ENCODE measurements around the gene ZNF398. TPM values are rescaled to one million over a fixed set of nuclear protein-coding genes. Genes with fewer than 3 reads are reported as not detected.

Gene ZNF398
- total and polyA plus RNA-seq, 9 donors, result 7.0 to 10.6 (median 8.5) TPM

- no CpG with 5 or more reads among the region's 2 CpGs for WGBS (ENCODE audit: insufficient coverage)
- Histone ChIP-seq H3K27ac (ENCODE audit: low read length) (no peak overlapping the region), H3K9me3 (replicated peaks; ENCODE audit: control insufficient read depth, low read depth, low read length) (no peaks in the 10 kb centered on the region), H3K4me1 (ENCODE audit: control insufficient read depth, insufficient read depth, low read length) (no peaks in the 10 kb centered on the region), H3K4me3 (ENCODE audit: low read length) (no peak overlapping the region), H3K27me3 (ENCODE audit: control insufficient read depth, insufficient read depth, low read length) (no peaks in the 10 kb centered on the region), H3K36me3 (ENCODE audit: control insufficient read depth, insufficient read depth, low read length) (peaks cover 49% of the 10 kb centered on the region)
- DNase-seq, result no peak
Observed at GRCh38 chr7:149175150-149175549, 27.9 kb downstream of the ZNF398 start.

DNA sequence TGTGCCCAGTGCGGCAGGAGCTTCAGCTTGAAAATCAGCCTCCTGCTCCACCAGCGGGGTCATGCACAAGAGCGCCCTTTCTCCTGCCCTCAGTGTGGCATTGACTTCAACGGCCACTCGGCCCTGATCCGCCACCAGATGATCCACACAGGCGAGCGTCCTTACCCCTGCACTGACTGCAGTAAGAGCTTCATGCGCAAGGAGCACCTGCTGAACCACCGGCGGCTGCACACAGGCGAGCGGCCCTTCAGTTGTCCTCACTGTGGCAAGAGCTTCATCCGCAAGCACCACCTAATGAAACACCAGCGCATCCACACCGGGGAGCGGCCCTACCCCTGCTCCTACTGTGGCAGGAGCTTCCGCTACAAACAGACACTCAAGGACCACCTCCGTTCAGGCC is 32.0 kb downstream of the ZNF398 start:
- Histone ChIP-seq H3K9me3 (replicated peaks; ENCODE audit: control insufficient read depth, low read depth, low read length) (no peaks in the 10 kb centered on the region), H3K4me3 (ENCODE audit: low read length) (no peak overlapping the region), H3K36me3 (ENCODE audit: control insufficient read depth, insufficient read depth, low read length) (peaks cover 55% of the 10 kb centered on the region), H3K27me3 (ENCODE audit: control insufficient read depth, insufficient read depth, low read length) (no peaks in the 10 kb centered on the region), H3K27ac (ENCODE audit: low read length) (no peak overlapping the region), H3K4me1 (ENCODE audit: control insufficient read depth, insufficient read depth, low read length) (no peaks in the 10 kb centered on the region)
- DNase-seq, result no peak
- WGBS (ENCODE audit: insufficient coverage), result 92% methylated on average over 13 of the region's 19 CpGs

DNA sequence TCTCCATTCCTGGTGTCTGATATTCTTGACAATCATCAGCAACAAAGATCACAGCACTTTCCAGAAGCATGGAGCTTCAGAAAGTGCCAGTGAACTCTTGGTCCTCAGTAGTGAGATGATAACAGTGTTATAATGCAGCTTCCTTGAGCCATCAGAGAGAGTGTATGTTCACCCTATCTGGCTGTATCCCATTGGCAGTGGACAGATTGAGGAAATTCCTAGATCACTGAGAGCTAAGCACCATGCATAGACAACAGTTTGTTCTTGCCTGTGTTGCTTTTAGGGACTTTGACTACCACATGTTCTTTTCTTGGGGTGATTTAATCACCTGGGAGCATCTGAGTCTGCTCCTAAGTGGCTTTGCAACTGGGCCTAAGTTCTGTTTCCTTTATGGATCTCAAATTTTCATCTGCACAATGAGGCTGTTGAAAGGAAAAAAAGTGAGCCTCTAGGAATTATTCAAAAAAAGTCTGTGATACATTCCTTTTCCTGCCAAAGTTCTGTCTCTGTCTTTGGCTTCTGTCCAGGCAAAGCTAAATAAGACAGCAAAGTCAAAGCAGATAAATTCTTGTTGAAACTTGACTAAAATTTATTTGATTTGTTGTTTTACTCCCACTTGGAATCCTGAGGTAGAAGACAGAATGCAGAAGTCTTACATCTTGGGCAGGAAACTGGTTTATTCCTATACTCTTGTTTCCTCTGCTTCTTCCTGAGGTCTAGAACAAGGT is 33.6 kb downstream of the ZNF398 start:
- H3K4me3 ChIP-seq (ENCODE audit: low read length), result no peak overlapping the region
- peak; percentile 16 for DNase-seq
- no peaks in the 10 kb centered on the region for H3K9me3 ChIP-seq (replicated peaks; ENCODE audit: control insufficient read depth, low read depth, low read length)
- no peak overlapping the region for H3K27ac ChIP-seq (ENCODE audit: low read length)
- H3K36me3 ChIP-seq (ENCODE audit: control insufficient read depth, insufficient read depth, low read length), result peaks cover 43% of the 10 kb centered on the region
- no peaks in the 10 kb centered on the region for H3K27me3 ChIP-seq (ENCODE audit: control insufficient read depth, insufficient read depth, low read length)
- H3K4me1 ChIP-seq (ENCODE audit: control insufficient read depth, insufficient read depth, low read length), result no peaks in the 10 kb centered on the region

- DNase-seq, result no peak
- Histone ChIP-seq H3K9me3 (replicated peaks; ENCODE audit: control insufficient read depth, low read depth, low read length) (no peaks in the 10 kb centered on the region), H3K27ac (ENCODE audit: low read length) (no peak overlapping the region), H3K4me1 (ENCODE audit: control insufficient read depth, insufficient read depth, low read length) (no peaks in the 10 kb centered on the region), H3K36me3 (ENCODE audit: control insufficient read depth, insufficient read depth, low read length) (peaks cover 42% of the 10 kb centered on the region), H3K27me3 (ENCODE audit: control insufficient read depth, insufficient read depth, low read length) (no peaks in the 10 kb centered on the region), H3K4me3 (ENCODE audit: low read length) (no peak overlapping the region)
Observed at GRCh38 chr7:149181450-149181790, 34.2 kb downstream of the ZNF398 start.

GRCh38 chr7:149184274-149184673 is 37.0 kb downstream of the ZNF398 start:
- Histone ChIP-seq H3K27ac (ENCODE audit: low read length) (no peak overlapping the region), H3K27me3 (ENCODE audit: control insufficient read depth, insufficient read depth, low read length) (peaks cover 2% of the 10 kb centered on the region), H3K4me3 (ENCODE audit: low read length) (no peak overlapping the region), H3K4me1 (ENCODE audit: control insufficient read depth, insufficient read depth, low read length) (no peaks in the 10 kb centered on the region), H3K36me3 (ENCODE audit: control insufficient read depth, insufficient read depth, low read length) (peaks cover 25% of the 10 kb centered on the region), H3K9me3 (replicated peaks; ENCODE audit: control insufficient read depth, low read depth, low read length) (no peaks in the 10 kb centered on the region)
- DNase-seq, result no peak
- WGBS (ENCODE audit: insufficient coverage), result 93% methylated on average over 4 of the region's 6 CpGs

GRCh38 chr7:149188213-149188612 is 41.0 kb downstream of the ZNF398 start:
- 76% methylated on average over 2 of the region's 2 CpGs for WGBS (ENCODE audit: insufficient coverage)
- Histone ChIP-seq H3K27me3 (ENCODE audit: control insufficient read depth, insufficient read depth, low read length) (peaks cover 5% of the 10 kb centered on the region), H3K27ac (ENCODE audit: low read length) (no peak overlapping the region), H3K4me3 (ENCODE audit: low read length) (no peak overlapping the region), H3K4me1 (ENCODE audit: control insufficient read depth, insufficient read depth, low read length) (no peaks in the 10 kb centered on the region), H3K36me3 (ENCODE audit: control insufficient read depth, insufficient read depth, low read length) (no peaks in the 10 kb centered on the region), H3K9me3 (replicated peaks; ENCODE audit: control insufficient read depth, low read depth, low read length) (no peaks in the 10 kb centered on the region)
- no peak for DNase-seq

GRCh38 chr7:149188637-149189259 is 41.5 kb downstream of the ZNF398 start:
- Histone ChIP-seq H3K27me3 (ENCODE audit: control insufficient read depth, insufficient read depth, low read length) (peaks cover 5% of the 10 kb centered on the region), H3K36me3 (ENCODE audit: control insufficient read depth, insufficient read depth, low read length) (no peaks in the 10 kb centered on the region), H3K9me3 (replicated peaks; ENCODE audit: control insufficient read depth, low read depth, low read length) (no peaks in the 10 kb centered on the region), H3K27ac (ENCODE audit: low read length) (no peak overlapping the region), H3K4me3 (ENCODE audit: low read length) (no peak overlapping the region), H3K4me1 (ENCODE audit: control insufficient read depth, insufficient read depth, low read length) (no peaks in the 10 kb centered on the region)
- DNase-seq, result no peak
- WGBS (ENCODE audit: insufficient coverage), result 100% methylated on average over 1 of the region's 12 CpGs

GRCh38 chr7:149191851-149192250 is 44.6 kb downstream of the ZNF398 start:
- 22% methylated on average over 2 of the region's 5 CpGs for WGBS (ENCODE audit: insufficient coverage)
- peaks cover 12% of the 10 kb centered on the region for H3K4me1 ChIP-seq (ENCODE audit: control insufficient read depth, insufficient read depth, low read length)
- DNase-seq, result no peak
- H3K27me3 ChIP-seq (ENCODE audit: control insufficient read depth, insufficient read depth, low read length), result peaks cover 5% of the 10 kb centered on the region
- H3K27ac ChIP-seq (ENCODE audit: low read length), result no peak overlapping the region
- no peaks in the 10 kb centered on the region for H3K36me3 ChIP-seq (ENCODE audit: control insufficient read depth, insufficient read depth, low read length)
- H3K4me3 ChIP-seq (ENCODE audit: low read length), result no peak overlapping the region
- H3K9me3 ChIP-seq (replicated peaks; ENCODE audit: control insufficient read depth, low read depth, low read length), result no peaks in the 10 kb centered on the region

DNA sequence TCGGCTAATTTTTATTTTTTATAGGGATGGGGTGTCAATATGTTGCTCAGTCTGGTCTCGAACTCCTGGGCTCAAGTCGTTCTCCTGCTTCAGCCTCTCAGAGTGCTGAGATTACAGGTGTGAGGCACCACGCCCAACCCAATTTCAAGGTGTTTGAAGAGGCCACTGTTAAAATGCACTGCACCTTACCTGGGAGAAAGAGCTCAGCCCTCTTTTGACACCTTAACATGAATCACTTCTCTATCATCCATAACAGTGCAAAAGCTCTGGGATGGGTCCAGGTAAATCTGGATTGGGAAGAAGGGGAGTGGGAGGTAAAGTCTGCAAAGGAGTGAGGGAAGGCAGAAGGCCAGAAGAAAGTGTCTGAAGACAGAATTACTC is 47.5 kb downstream of the ZNF398 start:
- Histone ChIP-seq H3K27ac (ENCODE audit: low read length) (peak overlapping the region; percentile 89), H3K4me3 (ENCODE audit: low read length) (peak overlapping the region; percentile 91), H3K4me1 (ENCODE audit: control insufficient read depth, insufficient read depth, low read length) (peaks cover 17% of the 10 kb centered on the region), H3K9me3 (replicated peaks; ENCODE audit: control insufficient read depth, low read depth, low read length) (no peaks in the 10 kb centered on the region), H3K27me3 (ENCODE audit: control insufficient read depth, insufficient read depth, low read length) (peaks cover 3% of the 10 kb centered on the region), H3K36me3 (ENCODE audit: control insufficient read depth, insufficient read depth, low read length) (peaks cover 19% of the 10 kb centered on the region)
- no peak for DNase-seq
- 70% methylated on average over 3 of the region's 4 CpGs for WGBS (ENCODE audit: insufficient coverage)

GRCh38 chr7:149195180-149196150 is 48.2 kb downstream of the ZNF398 start, which contains the start of gene ZNF282:
Gene ZNF282 (plus strand): TSS chr7:149195546. CDS start chr7:149195590, 44 bp downstream.
- Histone ChIP-seq H3K27ac (ENCODE audit: low read length) (peak within 1 kb of the TSS; percentile 89), H3K4me1 (ENCODE audit: control insufficient read depth, insufficient read depth, low read length) (peaks cover 17% of the 10 kb centered on the region), H3K36me3 (ENCODE audit: control insufficient read depth, insufficient read depth, low read length) (peaks cover 25% of the 10 kb centered on the region), H3K9me3 (replicated peaks; ENCODE audit: control insufficient read depth, low read depth, low read length) (no peaks in the 10 kb centered on the region), H3K27me3 (ENCODE audit: control insufficient read depth, insufficient read depth, low read length) (peaks cover 3% of the 10 kb centered on the region), H3K4me3 (ENCODE audit: low read length) (peak within 1 kb of the TSS; percentile 91)
- DNase-seq, result peak; percentile 95
- under 1% methylated on average over 92 of the region's 97 CpGs for WGBS (ENCODE audit: insufficient coverage)
